GM18858 (cell line): ENCODE data around the gene ARPP19.
"Not testable (repeated sequence)": the region's sequence is repeated elsewhere in the genome, so short reads cannot be mapped to it uniquely, and the experiment has no call there.

Experiments used
- ATAC-seq: cut with Tn5 transposase; IDR thresholded peaks from one replicate; pipeline ENCODE4 v1.9.1; 2021; ENCODE audit not compliant: unreplicated experiment

The ARPP19 gene

GRCh38 chr15:52515343-52515742, 53.5 kb downstream of the ARPP19 start:
- no peak for ATAC-seq

DNA sequence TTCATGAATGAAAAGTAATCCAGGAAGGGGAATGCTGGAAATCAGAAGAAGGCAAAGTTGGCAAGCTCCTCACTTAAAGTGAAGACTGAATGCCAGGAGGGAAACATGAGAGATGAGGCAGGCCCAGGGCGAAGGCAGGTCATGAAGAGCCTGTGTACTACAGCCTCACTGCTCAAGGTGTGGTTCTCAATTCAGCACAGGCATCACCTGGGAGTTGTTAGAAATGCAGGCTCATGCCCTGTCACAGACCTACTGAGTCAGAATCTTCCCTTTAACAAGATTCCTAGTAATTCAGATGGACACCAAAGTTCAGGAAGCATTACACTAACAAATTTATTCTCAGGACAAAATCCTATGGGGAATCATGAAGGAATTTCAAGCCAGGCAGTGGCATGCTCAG, 54.3 kb downstream of the ARPP19 start:
- ATAC-seq, result no peak

GRCh38 chr15:52512869-52513268, 56.0 kb downstream of the ARPP19 start:
- ATAC-seq, result not testable (repeated sequence)

DNA sequence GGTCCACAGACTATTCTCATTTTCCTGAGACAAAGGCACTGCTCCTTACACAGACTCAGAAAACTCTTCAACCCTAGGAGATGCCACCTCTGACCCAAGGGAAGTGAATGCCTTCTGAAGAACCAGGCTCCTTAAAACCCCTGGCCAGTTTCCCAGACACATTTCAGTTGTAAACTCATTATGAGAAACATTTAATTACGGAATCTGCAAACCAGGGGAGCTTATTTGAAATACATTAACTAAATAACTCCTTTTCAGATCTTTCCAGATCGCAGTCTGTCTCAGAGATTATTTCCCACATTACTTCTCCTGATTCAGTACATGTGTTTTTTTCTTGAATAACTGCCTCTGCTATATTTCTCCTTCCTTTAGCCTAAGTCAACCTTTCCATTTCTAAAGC, 57.7 kb downstream of the ARPP19 start:
- no peak for ATAC-seq

- no peak for ATAC-seq
Measured at GRCh38 chr15:52509500-52510245, 59.2 kb downstream of the ARPP19 start.

DNA sequence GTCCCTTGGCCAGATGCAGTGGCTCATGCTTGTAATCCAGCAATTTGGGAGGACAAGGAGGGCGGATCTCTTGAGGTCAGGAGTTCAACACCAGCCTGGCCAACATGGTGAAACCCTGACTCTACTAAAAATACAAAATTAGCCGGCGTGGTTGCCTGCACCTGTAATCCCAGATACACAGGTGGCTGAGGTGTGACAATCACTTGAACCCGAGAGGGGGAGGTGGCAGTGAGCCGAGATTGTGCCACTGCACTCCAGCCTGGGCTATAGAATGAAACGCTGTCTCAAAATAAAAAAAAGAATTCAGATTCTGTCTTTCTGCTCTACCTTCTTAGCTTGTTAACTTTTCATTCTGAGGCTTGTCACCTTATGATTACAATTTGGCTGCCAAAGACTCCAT, 62.3 kb downstream of the ARPP19 start:
- ATAC-seq, result no peak

- ATAC-seq, result no peak
Measured at GRCh38 chr15:52505151-52505550, 63.7 kb downstream of the ARPP19 start.

DNA sequence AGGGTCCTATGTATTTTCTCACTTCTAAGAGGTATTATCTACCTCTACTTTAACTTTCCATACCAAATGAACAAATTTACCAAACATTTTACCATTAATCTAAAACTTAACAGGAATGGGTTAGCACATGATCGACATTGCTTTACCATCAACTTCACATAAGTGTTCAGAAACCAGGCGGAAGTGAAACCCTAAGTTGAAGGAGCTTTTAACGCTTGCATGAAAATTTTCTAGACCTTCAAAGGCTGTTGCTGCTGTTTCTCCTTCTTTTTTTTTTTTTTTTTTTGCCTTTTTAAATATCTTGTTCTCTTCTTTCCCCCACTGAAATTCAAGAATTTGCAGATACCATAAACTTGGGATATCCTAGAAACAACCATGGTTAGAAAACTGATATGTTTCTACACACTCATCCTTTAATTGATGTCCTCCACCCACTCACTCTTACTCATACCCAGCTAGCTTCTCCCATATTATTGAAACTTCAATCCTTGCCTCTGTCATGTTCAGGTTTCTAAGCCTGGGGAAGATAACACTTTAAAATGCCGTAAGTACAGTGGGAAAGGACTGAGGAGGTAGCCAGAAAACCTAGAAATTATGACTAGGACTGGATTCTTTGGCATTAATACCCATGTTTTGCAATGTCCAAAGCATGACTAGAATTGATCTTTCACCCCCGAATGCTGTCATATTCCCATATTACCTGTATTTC, 64.9 kb downstream of the ARPP19 start:
- ATAC-seq, result peak; percentile 71

GRCh38 chr15:52502608-52503007, 66.2 kb downstream of the ARPP19 start:
- ATAC-seq, result no peak

DNA sequence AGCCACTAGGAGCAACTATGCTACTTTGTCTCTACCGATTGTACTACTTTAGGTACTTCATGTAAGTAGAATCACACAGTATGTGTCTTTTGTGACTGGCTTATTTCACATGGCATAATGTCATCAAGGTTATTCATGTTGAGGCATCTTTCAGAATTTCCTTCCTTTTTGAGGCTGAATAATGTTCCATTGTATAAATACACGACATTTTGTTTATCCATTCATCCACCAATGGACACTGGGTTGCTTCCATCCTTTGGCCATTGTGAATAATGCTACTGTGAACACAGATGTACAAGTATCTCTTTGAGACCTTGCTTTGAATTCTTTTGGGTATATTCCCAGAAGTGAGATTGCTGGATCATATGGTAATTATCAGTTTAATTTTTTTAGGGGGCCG, 69.3 kb downstream of the ARPP19 start:
- ATAC-seq, result no peak

GRCh38 chr15:52498706-52499105, 70.1 kb downstream of the ARPP19 start:
- ATAC-seq, result no peak
